Loucy (cell line): Measurements from ENCODE around the gene IPPK.

Source experiments
- H2AFZ ChIP-seq: fragments of 200-600 bp; sonication (generic); 2 replicates; pipeline ENCODE4 v1.6.0; 2016; ENCODE audit warnings: antibody characterized with exemption, mild to moderate bottlenecking, low read length, moderate library complexity
- H3F3A ChIP-seq: fragments of 200-600 bp; 2 replicates; pipeline ENCODE4 v1.6.0; 2016; ENCODE audit warnings: antibody characterized with exemption, low read depth, mild to moderate bottlenecking
- H3K27me3 ChIP-seq: fragments of 200-600 bp; sonication (generic); 2 replicates; pipeline ENCODE4 v1.6.1; 2014; ENCODE audit warnings: low read length, mild to moderate bottlenecking; ENCODE audit not compliant: insufficient read depth, poor library complexity, severe bottlenecking
- H3K36me3 ChIP-seq: fragments of 200-600 bp; sonication (generic); 2 replicates; pipeline ENCODE4 v1.6.1; 2016; ENCODE audit warnings: low read length; ENCODE audit not compliant: insufficient read depth
- H3K4me1 ChIP-seq: fragments of 200-600 bp; sonication (generic); 2 replicates; pipeline ENCODE4 v1.5.1; 2014; ENCODE audit warnings: low read length, mild to moderate bottlenecking; ENCODE audit not compliant: insufficient read depth, poor library complexity, severe bottlenecking
- H3K4me2 ChIP-seq: fragments of 200-600 bp; sonication (generic); 2 replicates; pipeline ENCODE4 v1.6.0; 2014; ENCODE audit warnings: antibody characterized with exemption, low read length, low read depth, mild to moderate bottlenecking; ENCODE audit not compliant: poor library complexity, severe bottlenecking
- H3K4me3 ChIP-seq: fragments of 200-600 bp; sonication (generic); 2 replicates; pipeline ENCODE4 v1.5.1; 2014; ENCODE audit warnings: low read length, mild to moderate bottlenecking, mixed read lengths; ENCODE audit not compliant: poor library complexity, severe bottlenecking
- H3K79me2 ChIP-seq: fragments of 200-600 bp; sonication (generic); 2 replicates; pipeline ENCODE4 v1.6.1; 2014; ENCODE audit warnings: low read length; ENCODE audit not compliant: insufficient read depth
- H3K9ac ChIP-seq: fragments of 200-600 bp; sonication (generic); 2 replicates; pipeline ENCODE4 v1.6.0; 2014; ENCODE audit warnings: mild to moderate bottlenecking, low read depth, low read length, moderate library complexity; ENCODE audit not compliant: poor library complexity, severe bottlenecking
- H3K9me2 ChIP-seq: fragments of 200-600 bp; sonication (generic); replicated peaks from 2 replicates; pipeline ENCODE4 v1.6.1; 2016; ENCODE audit warnings: low read depth, low read length, mixed read lengths
- H3K9me3 ChIP-seq: fragments of 200-600 bp; sonication (generic); 2 replicates; pipeline ENCODE4 v1.6.1; 2014; ENCODE audit warnings: mild to moderate bottlenecking, antibody characterized with exemption, low read length, low read depth; ENCODE audit not compliant: insufficient read depth
- H4K20me1 ChIP-seq: fragments of 200-600 bp; sonication (generic); 2 replicates; pipeline ENCODE4 v1.6.0; 2014; ENCODE audit warnings: antibody characterized with exemption, low read length, mild to moderate bottlenecking; ENCODE audit not compliant: insufficient read depth, poor library complexity, severe bottlenecking
- EZH2phosphoT487 ChIP-seq: fragments of 200-600 bp; IDR thresholded peaks from 2 replicates; pipeline ENCODE4 v1.6.1; 2018; ENCODE audit warnings: antibody characterized with exemption, mild to moderate bottlenecking, moderate library complexity, borderline replicate concordance
- TF ChIP-seq, protein P1 (sequence below): fragments of 200-600 bp; sonication (generic); conservative IDR thresholded peaks from 2 replicates; pipeline ENCODE4 v1.5.1; 2014; ENCODE audit warnings: mild to moderate bottlenecking, antibody characterized with exemption, low read length

The IPPK gene

DNA sequence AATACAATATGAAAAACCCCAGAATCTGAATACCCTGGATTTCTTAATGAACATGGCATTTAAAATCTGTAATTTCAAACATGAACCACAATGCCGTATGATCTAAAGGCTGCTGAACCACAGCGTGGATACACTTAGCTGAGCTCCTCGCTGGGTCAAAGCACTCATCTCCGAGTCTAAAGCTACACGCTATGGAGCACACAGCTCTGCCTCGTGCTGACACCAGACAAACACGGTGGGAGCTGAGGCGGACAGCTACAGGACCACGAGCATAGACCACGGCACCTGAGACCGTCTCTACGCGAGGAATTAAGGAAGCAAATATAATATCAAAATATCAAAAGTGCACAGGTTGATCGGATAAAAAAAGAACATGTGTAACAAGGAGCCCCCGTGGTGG is 42.8 kb upstream of the IPPK start:
- H3K27me3 ChIP-seq, result no peaks in the 10 kb centered on the region
- H3K4me2 ChIP-seq, result peak overlapping the region; percentile 81

DNA sequence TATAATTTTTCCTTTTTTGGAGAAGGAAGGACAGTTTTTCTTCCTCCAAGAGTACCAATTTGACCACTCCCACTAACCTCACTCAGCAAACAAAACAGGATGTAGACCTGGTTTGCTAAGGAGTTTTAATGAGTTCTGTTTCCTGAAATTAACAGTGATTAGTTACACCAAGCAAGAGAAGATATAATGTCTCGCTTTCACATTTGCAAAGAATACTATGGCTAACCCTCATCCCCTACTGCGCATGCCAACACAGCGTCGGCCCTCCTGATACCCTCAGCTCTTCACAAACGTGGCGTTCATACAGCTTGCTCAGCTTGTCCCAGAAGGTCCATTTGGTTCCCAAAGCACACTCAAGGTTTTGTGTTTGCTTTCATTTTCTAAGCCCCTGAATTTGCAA is 41.9 kb upstream of the IPPK start:
- Histone ChIP-seq H3K79me2 (no peaks in the 10 kb centered on the region), H3K9me3 (no peaks in the 10 kb centered on the region), H3K9ac (peak overlapping the region; percentile 37), H3K9me2 (no peaks in the 10 kb centered on the region), H3K36me3 (peaks cover 63% of the 10 kb centered on the region; the same call in 1 of the 2 replicates), H2AFZ (no peak overlapping the region), H3F3A (0 out of 2 replicates have a peak, but pooled peaks cover 7% of the 10 kb centered on the region), H3K4me1 (peaks cover 24% of the 10 kb centered on the region), H3K4me3 (peak overlapping the region; percentile 49), H4K20me1 (no peaks in the 10 kb centered on the region), H3K4me2 (peak overlapping the region; percentile 81), H3K27me3 (no peaks in the 10 kb centered on the region)
- TF ChIP-seq EZH2phosphoT487, result no peak
- TF ChIP-seq, protein P1, sequence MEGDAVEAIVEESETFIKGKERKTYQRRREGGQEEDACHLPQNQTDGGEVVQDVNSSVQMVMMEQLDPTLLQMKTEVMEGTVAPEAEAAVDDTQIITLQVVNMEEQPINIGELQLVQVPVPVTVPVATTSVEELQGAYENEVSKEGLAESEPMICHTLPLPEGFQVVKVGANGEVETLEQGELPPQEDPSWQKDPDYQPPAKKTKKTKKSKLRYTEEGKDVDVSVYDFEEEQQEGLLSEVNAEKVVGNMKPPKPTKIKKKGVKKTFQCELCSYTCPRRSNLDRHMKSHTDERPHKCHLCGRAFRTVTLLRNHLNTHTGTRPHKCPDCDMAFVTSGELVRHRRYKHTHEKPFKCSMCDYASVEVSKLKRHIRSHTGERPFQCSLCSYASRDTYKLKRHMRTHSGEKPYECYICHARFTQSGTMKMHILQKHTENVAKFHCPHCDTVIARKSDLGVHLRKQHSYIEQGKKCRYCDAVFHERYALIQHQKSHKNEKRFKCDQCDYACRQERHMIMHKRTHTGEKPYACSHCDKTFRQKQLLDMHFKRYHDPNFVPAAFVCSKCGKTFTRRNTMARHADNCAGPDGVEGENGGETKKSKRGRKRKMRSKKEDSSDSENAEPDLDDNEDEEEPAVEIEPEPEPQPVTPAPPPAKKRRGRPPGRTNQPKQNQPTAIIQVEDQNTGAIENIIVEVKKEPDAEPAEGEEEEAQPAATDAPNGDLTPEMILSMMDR, result no peak

More for the DNA sequence above, 42.8 kb upstream of the IPPK start:
- Histone ChIP-seq H3K4me1 (peaks cover 24% of the 10 kb centered on the region), H3F3A (0 out of 2 replicates have a peak, but pooled peaks cover 7% of the 10 kb centered on the region), H3K9ac (no peak overlapping the region), H3K79me2 (no peaks in the 10 kb centered on the region), H4K20me1 (no peaks in the 10 kb centered on the region), H2AFZ (no peak overlapping the region), H3K9me3 (no peaks in the 10 kb centered on the region), H3K36me3 (peaks cover 73% of the 10 kb centered on the region; the same call in 1 of the 2 replicates), H3K9me2 (no peaks in the 10 kb centered on the region), H3K4me3 (no peak overlapping the region)
- no peak for TF ChIP-seq EZH2phosphoT487
- TF ChIP-seq, protein P1, result no peak

DNA sequence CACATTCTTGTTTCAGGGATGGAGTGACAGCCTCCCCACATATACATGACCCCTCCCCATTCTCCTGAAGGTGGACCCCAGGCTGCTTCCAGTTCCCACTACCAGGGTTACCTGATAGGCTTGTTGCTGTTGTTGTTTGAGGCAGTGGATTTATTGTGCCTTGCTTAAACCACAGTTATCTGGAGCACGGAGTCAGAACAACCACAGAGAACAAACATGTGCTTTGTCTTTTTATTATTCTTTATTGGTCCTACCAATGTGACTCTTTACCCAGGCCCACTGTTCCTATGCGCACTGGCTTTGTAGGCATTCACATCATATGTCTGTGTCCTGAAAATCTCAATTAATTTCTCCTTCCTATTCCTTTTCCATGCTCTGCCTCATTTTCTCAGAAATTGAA is 41.2 kb upstream of the IPPK start:
- peaks cover 58% of the 10 kb centered on the region; the same call in 1 of the 2 replicates for H3K36me3 ChIP-seq

More for the DNA sequence above, 41.2 kb upstream of the IPPK start:
- Histone ChIP-seq H3K9me2 (no peaks in the 10 kb centered on the region), H3K9me3 (no peaks in the 10 kb centered on the region), H3K79me2 (no peaks in the 10 kb centered on the region), H3K4me2 (peak overlapping the region; percentile 81), H4K20me1 (no peaks in the 10 kb centered on the region), H3K27me3 (no peaks in the 10 kb centered on the region), H3K4me1 (peaks cover 24% of the 10 kb centered on the region), H3K9ac (peak overlapping the region; percentile 11), H2AFZ (no peak overlapping the region), H3F3A (0 out of 2 replicates have a peak, but pooled peaks cover 7% of the 10 kb centered on the region), H3K4me3 (peak overlapping the region; percentile 49)
- TF ChIP-seq, protein P1, result no peak
- TF ChIP-seq EZH2phosphoT487, result no peak
